ENCODE data around the gene HID1.

DNA sequence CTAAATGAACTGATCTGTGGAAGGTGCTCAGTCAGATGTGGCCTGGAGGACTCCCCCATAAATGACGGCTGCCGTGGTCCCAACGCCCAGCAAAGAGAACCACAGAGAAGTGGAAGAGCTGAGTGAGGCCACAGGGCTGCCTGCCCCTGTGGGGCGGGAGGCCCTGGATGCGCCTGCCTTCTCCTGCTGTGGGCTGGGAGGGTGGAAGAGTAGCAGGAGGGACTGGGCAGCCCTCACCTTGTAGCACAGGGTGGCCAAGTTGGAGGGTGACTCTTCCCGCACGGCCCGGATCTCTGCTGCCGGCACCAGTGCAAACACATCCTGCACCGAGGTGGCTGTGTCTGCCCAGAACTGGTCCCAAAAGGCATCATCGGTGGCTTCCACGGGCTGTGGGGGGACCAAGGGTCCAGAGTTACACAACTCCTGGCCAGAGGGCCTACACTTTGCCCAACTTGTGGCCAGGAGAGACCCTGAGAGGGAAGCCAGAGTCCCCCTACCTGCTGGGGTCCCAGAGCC is 8.3 kb downstream of the HID1 start:
- TF ChIP-seq, protein P1, sequence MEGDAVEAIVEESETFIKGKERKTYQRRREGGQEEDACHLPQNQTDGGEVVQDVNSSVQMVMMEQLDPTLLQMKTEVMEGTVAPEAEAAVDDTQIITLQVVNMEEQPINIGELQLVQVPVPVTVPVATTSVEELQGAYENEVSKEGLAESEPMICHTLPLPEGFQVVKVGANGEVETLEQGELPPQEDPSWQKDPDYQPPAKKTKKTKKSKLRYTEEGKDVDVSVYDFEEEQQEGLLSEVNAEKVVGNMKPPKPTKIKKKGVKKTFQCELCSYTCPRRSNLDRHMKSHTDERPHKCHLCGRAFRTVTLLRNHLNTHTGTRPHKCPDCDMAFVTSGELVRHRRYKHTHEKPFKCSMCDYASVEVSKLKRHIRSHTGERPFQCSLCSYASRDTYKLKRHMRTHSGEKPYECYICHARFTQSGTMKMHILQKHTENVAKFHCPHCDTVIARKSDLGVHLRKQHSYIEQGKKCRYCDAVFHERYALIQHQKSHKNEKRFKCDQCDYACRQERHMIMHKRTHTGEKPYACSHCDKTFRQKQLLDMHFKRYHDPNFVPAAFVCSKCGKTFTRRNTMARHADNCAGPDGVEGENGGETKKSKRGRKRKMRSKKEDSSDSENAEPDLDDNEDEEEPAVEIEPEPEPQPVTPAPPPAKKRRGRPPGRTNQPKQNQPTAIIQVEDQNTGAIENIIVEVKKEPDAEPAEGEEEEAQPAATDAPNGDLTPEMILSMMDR (conservative IDR thresholded peaks at IDR 0.05; ENCODE audit: low read depth in 2 of 2) = no peak
- no peak for TF ChIP-seq POLR2AphosphoS5 (IDR thresholded peaks at IDR 0.05; ENCODE audit: low read depth)
- TF ChIP-seq JUNB (IDR thresholded peaks at IDR 0.05; ENCODE audit: unreplicated experiment) = no peak
- TF ChIP-seq EZH2phosphoT487 (IDR thresholded peaks at IDR 0.05; ENCODE audit: unreplicated experiment) = no peak
- TF ChIP-seq EZH2 (IDR thresholded peaks at IDR 0.05; ENCODE audit: low read depth, unreplicated experiment) = no peak
- no peak for TF ChIP-seq ZNF462 (CRISPR knock-in tag; IDR thresholded peaks at IDR 0.05)

All from GM23338 (cell line).